Parathyroid adenoma (tissue), 2 donors: ENCODE data around the gene BMP7.

Experiments
- H2AFZ ChIP-seq: fragments of 300-600 bp; sonication (generic); one replicate; pipeline ENCODE4 v1.7.0; 2017; ENCODE audit warnings: antibody characterized with exemption, mild to moderate bottlenecking
- H3K27ac ChIP-seq: fragments of 300-600 bp; sonication (generic); one replicate; pipeline ENCODE4 v1.7.0; 2017
- H3K27me3 ChIP-seq: fragments of 300-600 bp; sonication (generic); one replicate; pipeline ENCODE4 v1.7.0; 2017; ENCODE audit warnings: low read length; ENCODE audit not compliant: control insufficient read depth, insufficient read depth
- H3K36me3 ChIP-seq: fragments of 300-600 bp; sonication (generic); one replicate; pipeline ENCODE4 v1.7.0; 2017; ENCODE audit warnings: low read length; ENCODE audit not compliant: control insufficient read depth, insufficient read depth
- H3K4me1 ChIP-seq: fragments of 300-600 bp; sonication (generic); one replicate; pipeline ENCODE4 v1.7.0; 2017; ENCODE audit warnings: control low read depth
- H3K4me2 ChIP-seq: fragments of 300-600 bp; sonication (generic); one replicate; pipeline ENCODE4 v1.7.0; 2017; ENCODE audit warnings: low read length
- H3K4me3 ChIP-seq: fragments of 300-600 bp; sonication (generic); one replicate; pipeline ENCODE4 v1.7.0; 2017; ENCODE audit warnings: low read depth, low read length
- H3K79me2 ChIP-seq: fragments of 300-600 bp; sonication (generic); one replicate; pipeline ENCODE4 v1.7.0; 2017; ENCODE audit warnings: control low read depth
- H3K9ac ChIP-seq: fragments of 300-600 bp; sonication (generic); one replicate; pipeline ENCODE4 v1.7.0; 2017; ENCODE audit warnings: mild to moderate bottlenecking
- H3K9me3 ChIP-seq: fragments of 300-600 bp; sonication (generic); one replicate; pipeline ENCODE4 v1.7.0; 2017; ENCODE audit warnings: low read length; ENCODE audit not compliant: control insufficient read depth
- TF ChIP-seq, protein P1 (sequence below): fragments of 300-600 bp; sonication (generic); IDR thresholded peaks from one replicate; pipeline ENCODE4 v1.7.0; 2017; ENCODE audit warnings: antibody characterized with exemption, mild to moderate bottlenecking
- donor health status: primary hyperparathyroidism.

The BMP7 gene

DNA sequence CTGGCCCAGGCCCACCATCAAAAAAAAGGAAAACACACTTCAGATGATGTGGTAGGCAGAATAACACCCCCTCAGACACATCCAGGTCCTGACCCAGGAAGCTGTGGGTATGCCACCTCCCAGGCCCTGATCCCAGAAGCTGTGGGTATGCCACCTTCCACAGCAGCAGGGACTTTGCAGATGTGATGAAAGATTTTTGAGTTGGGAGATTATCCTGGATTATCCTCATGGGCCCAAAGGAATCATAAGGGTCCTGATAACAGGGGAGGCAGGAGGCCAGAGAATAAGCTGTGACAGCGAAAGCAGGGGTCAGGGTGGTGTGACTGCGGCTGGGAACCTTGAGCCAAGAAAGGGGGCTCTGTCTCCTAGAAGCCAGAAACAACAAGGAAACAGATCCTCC lies 55.0 kb downstream of the BMP7 start:
- Histone ChIP-seq H3K4me3 (no peak overlapping the region), H3K36me3 (no peaks in the 10 kb centered on the region), H3K4me1 (no peaks in the 10 kb centered on the region), H2AFZ (no peak overlapping the region), H3K79me2 (no peaks in the 10 kb centered on the region), H3K9me3 (no peaks in the 10 kb centered on the region), H3K4me2 (no peak overlapping the region), H3K27me3 (no peaks in the 10 kb centered on the region), H3K9ac (no peak overlapping the region), H3K27ac (no peak overlapping the region)
- TF ChIP-seq, protein P1, sequence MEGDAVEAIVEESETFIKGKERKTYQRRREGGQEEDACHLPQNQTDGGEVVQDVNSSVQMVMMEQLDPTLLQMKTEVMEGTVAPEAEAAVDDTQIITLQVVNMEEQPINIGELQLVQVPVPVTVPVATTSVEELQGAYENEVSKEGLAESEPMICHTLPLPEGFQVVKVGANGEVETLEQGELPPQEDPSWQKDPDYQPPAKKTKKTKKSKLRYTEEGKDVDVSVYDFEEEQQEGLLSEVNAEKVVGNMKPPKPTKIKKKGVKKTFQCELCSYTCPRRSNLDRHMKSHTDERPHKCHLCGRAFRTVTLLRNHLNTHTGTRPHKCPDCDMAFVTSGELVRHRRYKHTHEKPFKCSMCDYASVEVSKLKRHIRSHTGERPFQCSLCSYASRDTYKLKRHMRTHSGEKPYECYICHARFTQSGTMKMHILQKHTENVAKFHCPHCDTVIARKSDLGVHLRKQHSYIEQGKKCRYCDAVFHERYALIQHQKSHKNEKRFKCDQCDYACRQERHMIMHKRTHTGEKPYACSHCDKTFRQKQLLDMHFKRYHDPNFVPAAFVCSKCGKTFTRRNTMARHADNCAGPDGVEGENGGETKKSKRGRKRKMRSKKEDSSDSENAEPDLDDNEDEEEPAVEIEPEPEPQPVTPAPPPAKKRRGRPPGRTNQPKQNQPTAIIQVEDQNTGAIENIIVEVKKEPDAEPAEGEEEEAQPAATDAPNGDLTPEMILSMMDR, result no peak

DNA sequence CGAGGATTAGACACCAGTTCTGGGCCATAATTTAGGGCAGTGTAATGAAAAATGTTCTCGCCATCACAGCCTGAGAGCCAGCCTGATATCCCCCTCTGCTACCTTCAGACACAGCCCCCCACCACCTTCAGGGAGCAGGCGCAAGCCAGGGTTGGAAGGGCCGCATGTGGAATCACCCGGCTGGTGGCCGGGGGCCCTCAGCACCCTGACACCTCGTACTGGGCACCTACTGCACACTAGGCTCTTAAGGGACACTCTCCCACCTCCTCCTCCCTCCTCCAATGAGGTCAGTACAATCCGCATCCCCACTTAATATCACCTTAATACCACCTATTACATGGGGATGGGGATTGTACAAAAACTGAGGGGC lies 55.5 kb downstream of the BMP7 start:
- no peaks in the 10 kb centered on the region for H3K4me1 ChIP-seq
- H3K27ac ChIP-seq, result no peak overlapping the region
- TF ChIP-seq, protein P1, result no peak
- no peak overlapping the region for H3K4me3 ChIP-seq
- no peak overlapping the region for H2AFZ ChIP-seq
- no peaks in the 10 kb centered on the region for H3K79me2 ChIP-seq
- H3K36me3 ChIP-seq, result no peaks in the 10 kb centered on the region
- no peak overlapping the region for H3K4me2 ChIP-seq
- no peak overlapping the region for H3K9ac ChIP-seq
- no peaks in the 10 kb centered on the region for H3K27me3 ChIP-seq
- no peaks in the 10 kb centered on the region for H3K9me3 ChIP-seq

DNA sequence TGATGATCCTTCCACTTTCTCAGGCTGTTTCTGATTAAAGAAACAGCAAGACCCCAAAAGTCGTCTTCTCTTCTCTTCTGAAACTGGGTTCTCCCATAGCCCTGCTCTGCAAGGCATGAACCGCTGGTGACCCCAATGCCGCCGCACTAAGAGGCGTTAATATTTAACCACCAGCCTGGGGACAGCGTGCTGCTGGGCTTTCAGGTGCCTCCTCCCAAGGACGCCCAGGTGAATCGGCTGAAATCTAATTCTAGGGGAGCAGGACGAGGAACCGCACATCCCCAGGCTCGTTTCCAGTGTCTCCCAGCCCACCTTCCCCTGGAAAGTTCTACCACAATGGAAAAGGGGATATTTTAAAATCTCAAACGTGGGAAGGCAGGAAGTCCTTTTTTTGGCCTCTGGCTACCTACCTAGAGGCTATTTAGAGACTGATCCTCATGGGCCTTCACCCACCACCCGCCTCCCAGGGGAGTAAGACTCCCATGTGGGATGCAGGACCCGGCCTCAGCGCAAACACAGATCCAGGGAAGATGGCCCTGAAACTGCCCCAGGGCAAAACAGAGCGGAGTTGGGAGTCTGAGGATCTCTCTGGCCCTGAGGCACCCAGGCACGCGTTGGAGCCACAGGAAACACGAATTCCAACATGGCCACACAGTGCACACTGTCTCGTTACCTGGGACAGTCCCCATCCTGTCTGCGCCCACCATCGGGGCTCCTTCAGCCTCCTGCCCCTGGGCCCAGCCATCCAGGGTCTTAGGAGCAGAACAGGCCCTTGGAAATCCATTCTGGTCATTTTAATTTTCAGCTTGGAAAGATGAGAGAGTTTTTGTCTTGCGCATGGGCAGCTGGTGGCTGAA lies 56.2 kb downstream of the BMP7 start:
- Histone ChIP-seq H3K9me3 (no peaks in the 10 kb centered on the region), H3K4me3 (no peak overlapping the region), H3K9ac (no peak overlapping the region), H3K4me2 (no peak overlapping the region), H3K4me1 (no peaks in the 10 kb centered on the region), H3K27me3 (no peaks in the 10 kb centered on the region), H2AFZ (no peak overlapping the region), H3K79me2 (no peaks in the 10 kb centered on the region), H3K27ac (no peak overlapping the region), H3K36me3 (no peaks in the 10 kb centered on the region)
- TF ChIP-seq, protein P1, result no peak

DNA sequence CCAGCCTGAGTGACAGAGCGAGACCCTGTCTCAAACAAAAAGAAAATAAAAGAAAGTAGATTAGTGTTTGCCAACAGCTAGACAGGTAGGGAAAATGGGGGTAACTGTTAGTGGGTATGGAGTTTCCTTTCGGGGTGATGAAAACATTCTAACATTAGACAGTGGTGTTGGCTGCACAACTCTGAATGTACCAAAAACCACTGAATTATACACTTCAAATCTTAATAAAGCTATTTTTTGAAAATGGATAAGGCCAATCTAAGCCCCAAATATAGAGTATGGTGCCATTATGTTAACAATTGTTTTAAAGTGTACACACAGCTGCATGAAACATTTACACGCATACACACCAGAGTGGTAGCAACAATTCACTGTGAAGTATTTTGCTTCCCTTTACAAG lies 57.0 kb downstream of the BMP7 start:
- Histone ChIP-seq H3K9me3 (no peaks in the 10 kb centered on the region), H2AFZ (no peak overlapping the region), H3K27me3 (no peaks in the 10 kb centered on the region), H3K79me2 (no peaks in the 10 kb centered on the region), H3K4me2 (no peak overlapping the region), H3K9ac (no peak overlapping the region), H3K4me1 (no peaks in the 10 kb centered on the region), H3K36me3 (no peaks in the 10 kb centered on the region), H3K27ac (no peak overlapping the region), H3K4me3 (no peak overlapping the region)
- TF ChIP-seq, protein P1, result no peak

DNA sequence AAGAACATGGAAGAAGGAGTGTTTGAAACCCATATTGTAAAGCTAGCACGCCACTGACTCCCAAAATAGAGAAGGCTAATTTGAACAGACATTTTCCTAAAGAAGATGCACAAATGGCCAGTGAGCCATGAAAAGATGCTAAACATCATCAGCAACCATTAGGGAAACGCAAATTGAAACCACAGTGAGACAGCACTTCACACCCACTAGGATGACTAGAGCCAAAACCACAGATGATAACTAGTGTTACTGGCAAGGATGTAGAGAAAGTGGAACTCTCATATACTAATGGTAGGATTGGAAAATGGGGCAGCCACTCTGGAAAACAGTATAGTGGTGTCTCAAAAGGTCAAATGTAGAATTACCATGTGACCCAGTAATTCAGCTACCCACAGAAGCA lies 58.2 kb downstream of the BMP7 start:
- no peaks in the 10 kb centered on the region for H3K36me3 ChIP-seq
- TF ChIP-seq, protein P1, result no peak
- no peaks in the 10 kb centered on the region for H3K4me1 ChIP-seq
- H3K4me3 ChIP-seq, result no peak overlapping the region
- H3K4me2 ChIP-seq, result no peak overlapping the region
- H3K9me3 ChIP-seq, result no peaks in the 10 kb centered on the region
- no peaks in the 10 kb centered on the region for H3K27me3 ChIP-seq
- no peak overlapping the region for H3K27ac ChIP-seq
- no peak overlapping the region for H3K9ac ChIP-seq
- H2AFZ ChIP-seq, result no peak overlapping the region
- H3K79me2 ChIP-seq, result no peaks in the 10 kb centered on the region
